HUES6 (cell line): ENCODE measurements around the gene ERICH6.
"Not testable (repeated sequence)": the region's sequence is repeated elsewhere in the genome, so short reads cannot be mapped to it uniquely, and the experiment has no call there.

Experiments used
- H3K27ac ChIP-seq: 2 replicates; pipeline ENCODE4 v1.7.0; 2013; ENCODE audit warnings: low read depth, mild to moderate bottlenecking, low read length, inconsistent platforms
- H3K27me3 ChIP-seq: 2 replicates; pipeline ENCODE4 v1.6.1; 2013; ENCODE audit warnings: low read length; ENCODE audit not compliant: control insufficient read depth, insufficient read depth
- H3K36me3 ChIP-seq: 2 replicates; pipeline ENCODE4 v1.6.1; 2013; ENCODE audit warnings: low read length; ENCODE audit not compliant: control insufficient read depth, insufficient read depth
- H3K4me1 ChIP-seq: 2 replicates; pipeline ENCODE4 v1.6.1; 2013; ENCODE audit warnings: low read length; ENCODE audit not compliant: control insufficient read depth, insufficient read depth
- H3K4me3 ChIP-seq: 2 replicates; pipeline ENCODE4 v1.5.1; 2013; ENCODE audit warnings: low read depth, low read length
- H3K9ac ChIP-seq: one replicate; pipeline ENCODE4 v1.6.1; 2013; ENCODE audit warnings: mild to moderate bottlenecking, low read length
- H3K9me3 ChIP-seq: 2 replicates; pipeline ENCODE4 v1.6.1; 2013; ENCODE audit warnings: low read depth, low read length; ENCODE audit not compliant: control insufficient read depth, insufficient read depth

Gene ERICH6

GRCh38 chr3:150635076-150635475 is 68.6 kb downstream of the ERICH6 start:
- H3K9me3 ChIP-seq = no peaks in the 10 kb centered on the region
- no peaks in the 10 kb centered on the region for H3K27me3 ChIP-seq
- H3K36me3 ChIP-seq = peaks cover 12% of the 10 kb centered on the region
- H3K9ac ChIP-seq = no peak overlapping the region
- H3K27ac ChIP-seq = no peak overlapping the region
- H3K4me3 ChIP-seq = no peak overlapping the region
- H3K4me1 ChIP-seq = peaks cover 11% of the 10 kb centered on the region

- H3K27ac ChIP-seq = no peak overlapping the region
- no peaks in the 10 kb centered on the region for H3K27me3 ChIP-seq
- H3K36me3 ChIP-seq = peaks cover 27% of the 10 kb centered on the region
- no peak overlapping the region for H3K4me3 ChIP-seq
- peaks cover 11% of the 10 kb centered on the region for H3K4me1 ChIP-seq
- H3K9me3 ChIP-seq = no peaks in the 10 kb centered on the region
- H3K9ac ChIP-seq = no peak overlapping the region
These were observed 72.1 kb downstream of the ERICH6 start for GRCh38 chr3:150631515-150632221.

GRCh38 chr3:150627557-150627956 is 76.2 kb downstream of the ERICH6 start:
- Histone ChIP-seq H3K4me3 (no peak overlapping the region), H3K9ac (no peak overlapping the region), H3K36me3 (peaks cover 46% of the 10 kb centered on the region), H3K27ac (no peak overlapping the region), H3K27me3 (no peaks in the 10 kb centered on the region), H3K9me3 (no peaks in the 10 kb centered on the region), H3K4me1 (no peaks in the 10 kb centered on the region)

GRCh38 chr3:150626148-150626930 is 77.4 kb downstream of the ERICH6 start:
- peaks cover 41% of the 10 kb centered on the region for H3K36me3 ChIP-seq
- no peak overlapping the region for H3K4me3 ChIP-seq
- no peaks in the 10 kb centered on the region for H3K27me3 ChIP-seq
- H3K27ac ChIP-seq = no peak overlapping the region
- no peaks in the 10 kb centered on the region for H3K9me3 ChIP-seq
- no peak overlapping the region for H3K9ac ChIP-seq
- no peaks in the 10 kb centered on the region for H3K4me1 ChIP-seq

- Histone ChIP-seq H3K4me3 (no peak overlapping the region), H3K9me3 (no peaks in the 10 kb centered on the region), H3K27me3 (no peaks in the 10 kb centered on the region), H3K9ac (no peak overlapping the region), H3K36me3 (peaks cover 34% of the 10 kb centered on the region), H3K4me1 (no peaks in the 10 kb centered on the region; the same call in 1 of the 2 replicates), H3K27ac (no peak overlapping the region)
These were observed 79.8 kb downstream of the ERICH6 start for GRCh38 chr3:150623945-150624344.

GRCh38 chr3:150622955-150623354 is 80.8 kb downstream of the ERICH6 start:
- not testable (repeated sequence) for H3K27me3 ChIP-seq, H3K9me3 ChIP-seq, H3K4me1 ChIP-seq, H3K9ac ChIP-seq, H3K4me3 ChIP-seq, H3K27ac ChIP-seq
- H3K36me3 ChIP-seq = peaks cover 37% of the 10 kb centered on the region

- no peak overlapping the region for H3K27ac ChIP-seq
- no peaks in the 10 kb centered on the region for H3K9me3 ChIP-seq
- no peaks in the 10 kb centered on the region for H3K27me3 ChIP-seq
- H3K4me1 ChIP-seq = no peaks in the 10 kb centered on the region; the same call in 1 of the 2 replicates
- no peak overlapping the region for H3K9ac ChIP-seq
- H3K4me3 ChIP-seq = no peak overlapping the region
- H3K36me3 ChIP-seq = peaks cover 16% of the 10 kb centered on the region
These were observed 83.6 kb downstream of the ERICH6 start for GRCh38 chr3:150620002-150620689.

GRCh38 chr3:150613709-150614480 is 89.8 kb downstream of the ERICH6 start:
- Histone ChIP-seq H3K27ac (no peak overlapping the region), H3K9ac (no peak overlapping the region), H3K9me3 (no peaks in the 10 kb centered on the region), H3K4me3 (no peak overlapping the region), H3K4me1 (no peaks in the 10 kb centered on the region), H3K36me3 (peaks cover 26% of the 10 kb centered on the region), H3K27me3 (no peaks in the 10 kb centered on the region)

- no peak overlapping the region for H3K27ac ChIP-seq
- H3K4me3 ChIP-seq = no peak overlapping the region
- H3K9ac ChIP-seq = no peak overlapping the region
- no peaks in the 10 kb centered on the region for H3K27me3 ChIP-seq
- H3K36me3 ChIP-seq = peaks cover 21% of the 10 kb centered on the region
- no peaks in the 10 kb centered on the region for H3K9me3 ChIP-seq
- H3K4me1 ChIP-seq = no peaks in the 10 kb centered on the region
These were observed 90.7 kb downstream of the ERICH6 start for GRCh38 chr3:150613034-150613433.

GRCh38 chr3:150612494-150612893 is 91.2 kb downstream of the ERICH6 start:
- no peaks in the 10 kb centered on the region for H3K9me3 ChIP-seq
- H3K9ac ChIP-seq = no peak overlapping the region
- peaks cover 5% of the 10 kb centered on the region for H3K4me1 ChIP-seq
- H3K36me3 ChIP-seq = peaks cover 21% of the 10 kb centered on the region
- H3K27ac ChIP-seq = no peak overlapping the region
- H3K4me3 ChIP-seq = no peak overlapping the region
- H3K27me3 ChIP-seq = no peaks in the 10 kb centered on the region
